GOT3 (cell line): ENCODE measurements around the gene CCDC120.

Experiments used
- DNase-seq: peaks from one replicate; lab custom pipeline; 2025; ENCODE audit warnings: mixed read lengths; lab: John Stamatoyannopoulos, UW

The CCDC120 gene, protein sequence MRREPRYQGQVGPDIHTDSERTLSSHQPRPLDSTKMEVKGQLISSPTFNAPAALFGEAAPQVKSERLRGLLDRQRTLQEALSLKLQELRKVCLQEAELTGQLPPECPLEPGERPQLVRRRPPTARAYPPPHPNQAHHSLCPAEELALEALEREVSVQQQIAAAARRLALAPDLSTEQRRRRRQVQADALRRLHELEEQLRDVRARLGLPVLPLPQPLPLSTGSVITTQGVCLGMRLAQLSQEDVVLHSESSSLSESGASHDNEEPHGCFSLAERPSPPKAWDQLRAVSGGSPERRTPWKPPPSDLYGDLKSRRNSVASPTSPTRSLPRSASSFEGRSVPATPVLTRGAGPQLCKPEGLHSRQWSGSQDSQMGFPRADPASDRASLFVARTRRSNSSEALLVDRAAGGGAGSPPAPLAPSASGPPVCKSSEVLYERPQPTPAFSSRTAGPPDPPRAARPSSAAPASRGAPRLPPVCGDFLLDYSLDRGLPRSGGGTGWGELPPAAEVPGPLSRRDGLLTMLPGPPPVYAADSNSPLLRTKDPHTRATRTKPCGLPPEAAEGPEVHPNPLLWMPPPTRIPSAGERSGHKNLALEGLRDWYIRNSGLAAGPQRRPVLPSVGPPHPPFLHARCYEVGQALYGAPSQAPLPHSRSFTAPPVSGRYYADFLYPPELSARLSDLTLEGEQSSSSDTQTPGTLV

GRCh38 chrX:49058794-49059193 lies at the start of gene CCDC120:
TSS of gene CCDC120 (plus strand) at chrX:49058999. CDS start at chrX:49062042, 3,043 bp downstream.
- DNase-seq, result no peak

DNA sequence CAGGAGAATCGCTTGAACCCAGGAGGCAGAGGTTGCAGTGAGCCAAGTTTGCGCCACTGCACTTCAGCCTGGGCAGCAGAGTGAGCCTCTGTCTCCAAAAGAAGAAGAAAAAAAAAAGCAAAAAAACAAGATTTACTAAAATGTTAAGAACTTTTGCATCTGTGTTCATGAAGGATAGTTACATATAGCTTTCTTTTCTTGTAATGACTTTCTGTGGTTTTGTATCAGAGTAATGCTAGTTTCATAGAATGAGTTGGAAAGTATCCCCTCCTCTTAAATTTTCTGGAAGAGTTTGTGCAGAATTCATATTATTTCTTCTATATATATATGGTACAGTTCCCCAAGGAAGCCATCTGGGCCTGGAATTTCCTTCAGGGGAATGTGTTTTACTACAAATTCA lies 39.7 kb upstream of the CCDC120 start:
- DNase-seq, result no peak

DNA sequence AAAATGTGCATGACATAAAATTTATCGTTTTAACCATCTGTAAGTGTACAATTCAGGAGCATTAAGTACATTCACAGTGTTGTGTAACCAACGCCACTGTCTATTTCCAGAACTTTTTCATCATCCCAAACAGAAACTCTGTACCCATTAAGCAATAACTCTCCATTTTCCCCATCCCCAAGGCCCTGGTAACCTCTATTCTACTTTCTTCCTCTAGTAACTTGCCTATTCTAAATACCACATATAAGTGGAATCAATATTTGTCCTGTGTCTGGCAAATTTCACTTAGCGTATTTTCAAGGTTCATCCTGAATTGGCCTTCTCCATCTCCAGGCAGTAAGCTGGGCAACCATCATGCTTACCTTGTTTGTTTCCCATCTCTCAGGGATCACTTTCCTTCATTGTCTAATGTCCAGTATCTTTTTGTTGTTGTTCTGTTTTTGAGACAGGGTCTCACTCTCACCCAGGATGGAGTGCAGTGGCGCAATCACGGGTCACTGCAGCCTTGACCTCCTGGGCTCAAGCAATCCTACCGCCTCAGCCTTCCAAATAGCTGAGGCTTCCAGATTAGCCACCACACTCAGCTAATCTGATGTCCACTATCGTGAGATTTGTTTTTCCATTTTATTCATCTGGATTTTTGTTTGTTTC lies 39.1 kb upstream of the CCDC120 start:
- no peak for DNase-seq

DNA sequence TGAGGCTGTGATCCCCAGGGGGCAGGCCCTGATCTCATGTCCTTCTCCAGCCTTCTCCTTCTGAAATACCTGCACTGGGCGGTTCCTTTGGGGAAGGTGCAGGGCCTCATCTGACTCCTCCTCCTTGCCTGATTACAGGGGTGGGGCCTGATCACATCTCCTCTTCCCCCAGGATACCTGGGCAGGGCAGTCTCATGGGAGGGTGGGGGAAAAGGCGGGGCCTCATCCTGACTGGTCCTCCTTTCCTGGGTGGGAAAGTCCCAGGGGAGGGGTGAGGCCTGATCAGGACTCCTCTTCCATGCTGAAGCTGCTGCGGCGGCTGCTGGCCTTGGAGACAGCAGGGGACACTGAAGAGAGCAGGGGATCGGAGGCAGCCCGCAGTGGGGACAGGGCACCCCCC lies 28.9 kb upstream of the CCDC120 start:
- DNase-seq, result no peak

DNA sequence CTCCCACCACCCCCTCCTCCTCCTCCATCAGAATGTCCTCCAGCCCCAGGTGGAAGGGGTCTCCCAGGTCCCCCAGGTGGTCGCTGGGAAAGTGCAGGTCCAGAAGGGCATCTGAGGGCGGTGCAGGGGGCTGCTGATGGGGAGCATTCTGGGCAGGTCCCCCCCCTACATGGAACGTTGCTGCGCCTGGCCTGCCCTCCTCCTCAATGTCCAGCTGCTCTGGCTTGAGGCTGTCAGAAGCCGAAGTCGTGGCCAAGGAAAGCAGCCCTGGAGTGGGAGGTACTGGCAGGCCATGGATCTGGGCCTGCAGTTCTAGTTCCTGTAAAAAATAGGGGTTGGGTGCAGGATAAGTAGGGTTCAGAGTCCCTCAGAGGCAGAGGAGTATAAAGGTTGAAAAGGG lies 28.5 kb upstream of the CCDC120 start:
- DNase-seq, result no peak

GRCh38 chrX:49037883-49038475 lies 20.8 kb upstream of the CCDC120 start:
- DNase-seq, result no peak

DNA sequence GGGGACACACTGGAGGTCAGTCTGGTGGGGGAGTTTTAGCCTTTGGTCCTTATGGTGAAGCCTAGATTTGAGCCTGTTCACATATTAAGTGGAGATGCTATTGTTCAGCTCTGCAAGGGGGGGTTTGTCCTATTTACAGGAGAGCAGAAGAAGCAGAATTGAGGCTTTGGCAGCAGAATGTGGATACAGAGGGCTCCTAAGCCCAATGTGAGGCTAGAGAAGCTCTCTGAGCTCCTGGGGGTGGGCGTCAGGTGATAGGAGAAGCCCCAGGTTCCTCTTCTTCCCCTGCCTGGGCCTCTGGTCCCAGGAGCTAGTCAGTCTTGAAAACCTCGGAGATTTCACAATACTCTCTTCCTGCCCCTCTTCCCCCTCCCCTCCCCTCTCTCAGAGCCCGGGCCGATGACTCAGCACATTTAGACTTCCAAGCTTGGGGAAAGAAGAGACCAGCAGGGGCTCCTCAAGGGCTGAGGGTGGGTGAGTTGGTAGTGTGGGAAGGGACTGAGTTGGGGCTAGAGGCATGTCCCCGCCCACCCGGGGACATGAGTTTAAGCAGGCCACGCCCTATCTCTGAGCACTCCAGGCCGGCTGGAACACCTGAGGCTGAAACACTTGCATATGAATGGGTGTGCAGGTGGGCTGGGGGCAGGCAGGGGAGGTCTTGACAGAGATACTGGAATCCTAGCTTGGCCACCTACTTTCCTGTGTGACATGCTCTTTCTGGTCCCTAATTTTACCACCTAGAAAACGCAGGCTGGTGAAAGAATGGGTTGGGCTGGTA lies 19.0 kb upstream of the CCDC120 start:
- DNase-seq, result peak; percentile 25

DNA sequence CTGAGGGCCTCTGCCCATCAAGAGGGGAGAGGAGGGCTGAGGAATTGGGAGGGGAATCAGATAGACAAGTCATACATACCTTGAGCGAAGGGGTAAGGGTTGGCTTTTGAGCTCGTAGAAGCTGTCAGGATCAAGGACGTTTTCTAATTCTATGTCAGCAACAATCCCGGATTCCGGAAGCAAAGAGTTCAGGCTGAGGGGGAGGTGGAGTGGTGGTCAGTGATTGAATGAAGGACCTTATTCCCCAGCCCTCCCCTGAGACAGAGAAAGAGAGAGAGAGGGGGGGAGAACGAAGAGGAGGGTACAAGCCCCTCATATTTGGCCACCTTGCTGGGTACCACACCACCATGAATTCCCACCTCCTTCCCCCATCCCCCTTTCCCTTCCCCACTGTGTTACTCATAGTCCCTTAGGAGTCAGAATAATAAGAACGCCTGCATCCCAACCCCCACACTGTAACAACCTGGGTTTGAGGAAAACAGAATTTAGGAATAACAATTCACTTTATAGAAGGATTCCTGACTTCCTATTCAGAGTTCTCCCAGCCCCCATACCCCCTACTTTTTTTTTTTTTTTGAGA lies 18.3 kb upstream of the CCDC120 start:
- no peak for DNase-seq

DNA sequence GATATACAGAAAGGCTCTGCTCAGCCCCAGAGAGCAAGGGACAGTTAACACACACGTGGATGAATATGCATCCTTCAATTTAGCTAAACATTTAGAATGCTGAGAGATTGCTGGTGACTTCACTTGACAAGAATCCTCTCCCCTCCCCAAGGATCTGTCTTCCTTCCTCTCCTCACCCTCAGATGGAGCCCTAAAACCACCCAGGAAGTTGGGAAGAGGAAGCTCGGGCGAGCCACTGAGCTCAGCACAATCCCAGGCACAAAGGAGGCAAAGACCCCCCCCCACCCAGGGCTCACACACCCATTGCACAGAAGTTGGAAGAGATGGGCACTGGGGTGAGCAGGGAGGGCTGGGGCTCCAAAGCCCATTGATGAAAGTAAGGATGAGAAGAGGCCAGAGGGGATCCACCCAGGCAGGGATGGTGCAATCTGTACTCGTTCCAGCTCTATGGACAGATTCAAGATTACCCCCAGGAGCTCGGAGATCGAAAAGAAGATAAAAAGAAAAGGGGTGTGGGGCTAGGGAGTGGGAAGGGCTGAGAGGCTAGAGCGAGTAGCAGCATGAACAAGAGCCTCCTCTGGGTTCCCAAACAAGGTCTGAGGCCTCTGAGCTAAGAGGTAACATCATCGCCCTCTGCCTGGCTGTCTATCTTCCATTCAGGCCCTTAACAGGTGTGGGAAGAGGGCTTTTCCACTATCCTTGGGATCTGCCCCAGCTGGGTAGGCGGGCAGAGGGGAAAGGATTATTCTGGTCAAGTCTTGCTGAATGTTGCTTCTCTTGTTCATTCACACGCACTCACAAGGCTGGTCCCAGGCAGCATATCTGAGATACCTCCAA lies 16.8 kb upstream of the CCDC120 start:
- DNase-seq, result no peak

GRCh38 chrX:49042581-49043219 lies 16.1 kb upstream of the CCDC120 start:
- DNase-seq, result no peak

DNA sequence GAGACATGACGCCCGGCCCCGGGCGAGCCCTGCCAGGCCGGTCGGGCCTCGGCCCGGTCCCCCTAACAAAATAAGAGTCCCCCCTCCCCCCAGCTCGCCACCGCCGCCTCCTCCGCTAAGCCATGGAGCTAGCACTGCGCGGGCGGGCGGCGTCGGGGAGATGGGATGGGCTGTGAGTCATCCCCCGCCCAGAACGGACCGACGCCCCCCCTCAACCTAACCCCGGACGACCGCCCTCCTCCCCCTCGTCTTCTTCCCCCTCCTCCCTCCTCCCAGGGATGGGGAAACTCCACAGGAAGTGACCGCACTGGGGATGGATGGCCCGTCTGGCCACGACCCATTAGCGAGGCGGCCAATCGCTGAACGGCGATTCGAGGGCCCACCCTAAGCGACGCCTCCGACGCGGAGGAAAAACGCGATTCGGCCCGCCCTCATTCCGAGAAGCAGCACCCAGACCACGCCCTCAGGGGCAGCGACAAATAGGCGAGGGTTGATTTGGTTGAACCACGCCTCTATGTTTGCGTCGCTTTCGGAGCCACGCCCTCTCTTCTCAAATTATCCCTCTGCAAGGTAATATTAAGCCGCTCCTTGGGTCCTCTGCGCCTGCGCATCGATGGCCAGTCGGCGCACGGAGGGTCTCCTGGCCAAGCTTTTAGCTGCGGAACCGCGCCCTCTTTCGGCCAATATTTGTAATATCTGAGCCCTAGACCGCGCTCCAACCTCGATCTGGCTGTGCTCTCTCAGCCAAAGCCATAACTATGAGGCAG lies 15.4 kb upstream of the CCDC120 start, which contains the start of gene TFE3:
TSS of gene TFE3 (minus strand) at position 138 of the 767 bp plus-strand sequence. CDS start at position 7, 131 bp downstream.
- peak; percentile 93 for DNase-seq

GRCh38 chrX:49043987-49044281 lies 14.9 kb upstream of the CCDC120 start:
- no peak for DNase-seq

DNA sequence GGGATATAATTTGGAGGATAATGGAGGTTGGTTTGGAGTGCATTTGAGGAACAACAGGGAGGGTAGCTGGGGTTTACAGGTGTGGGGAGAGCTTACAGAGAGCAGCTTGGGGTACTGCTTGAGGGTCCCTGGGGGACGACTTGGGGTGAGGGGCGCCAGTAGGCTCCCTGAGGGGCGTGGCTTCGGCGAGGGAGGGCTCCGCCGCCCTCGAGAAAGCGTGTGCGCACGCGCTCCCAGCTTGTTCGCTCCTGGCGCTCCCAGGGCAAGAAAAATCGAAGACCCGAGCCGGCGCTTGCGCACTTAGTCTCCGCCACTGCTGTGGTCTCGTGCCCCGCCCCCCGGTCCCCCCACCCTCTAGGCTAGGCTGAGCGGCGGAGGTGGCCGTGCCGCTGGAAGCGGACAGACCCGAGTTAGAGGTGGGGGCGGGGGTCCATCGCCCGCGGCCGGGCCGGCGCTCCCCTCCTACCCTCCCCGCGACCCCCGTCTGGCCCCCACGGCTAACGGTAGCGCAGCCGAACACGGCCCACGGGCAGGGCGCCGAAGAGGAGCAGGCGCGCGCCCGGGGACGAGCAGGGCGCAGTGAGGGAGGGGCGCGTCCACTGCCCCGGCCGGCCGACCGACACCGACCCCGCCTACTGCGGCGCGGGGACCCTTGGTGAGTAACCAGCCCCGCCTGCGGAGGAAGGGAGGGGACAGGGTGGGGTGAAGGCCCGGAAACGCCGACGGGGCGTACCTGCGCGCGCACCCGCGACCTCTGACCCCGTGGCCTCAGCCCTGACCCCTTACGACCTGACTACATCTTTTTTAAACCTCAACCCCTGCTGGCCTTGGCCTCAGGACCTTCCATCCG lies 5.4 kb upstream of the CCDC120 start:
- no peak for DNase-seq

DNA sequence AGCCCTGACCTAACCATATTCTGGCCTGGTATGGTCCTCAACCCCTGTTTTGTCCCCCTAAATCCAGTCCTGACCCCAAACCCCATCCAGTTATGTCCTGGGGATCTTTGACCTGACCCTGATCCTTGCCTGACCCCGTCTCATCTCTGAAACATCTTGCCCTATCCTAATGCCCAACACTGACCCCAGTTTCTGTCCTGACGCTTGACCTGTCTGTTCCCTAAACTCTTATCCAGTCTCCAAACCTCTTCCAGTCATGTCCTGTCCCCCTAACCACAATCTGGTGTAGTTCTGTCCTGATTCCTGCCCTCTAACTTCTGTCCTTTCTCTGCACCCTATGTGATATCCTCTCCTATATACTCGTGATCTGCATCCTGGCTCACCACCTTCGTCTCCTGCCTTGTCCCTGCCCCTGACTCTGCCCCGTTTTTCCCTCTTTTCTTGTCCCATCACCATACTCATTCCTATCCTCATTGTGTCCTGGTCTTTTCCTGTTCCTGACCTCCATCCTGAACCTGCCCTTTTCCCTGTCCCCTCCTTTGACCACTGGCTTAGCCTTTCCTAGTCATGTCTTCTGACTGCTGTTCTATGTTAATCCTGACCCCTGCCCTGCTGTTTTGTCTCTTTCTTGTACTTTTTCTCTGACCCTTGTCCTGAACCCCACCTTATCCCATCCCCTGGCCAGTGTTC lies 4.6 kb upstream of the CCDC120 start:
- no peak for DNase-seq

GRCh38 chrX:49059201-49059600 lies 402 bp downstream of the CCDC120 start:
- DNase-seq, result no peak

- no peak for DNase-seq
Measured at GRCh38 chrX:49059681-49060085, 884 bp downstream of the CCDC120 start.

GRCh38 chrX:49060914-49061313 lies 2.1 kb downstream of the CCDC120 start:
- DNase-seq, result no peak

DNA sequence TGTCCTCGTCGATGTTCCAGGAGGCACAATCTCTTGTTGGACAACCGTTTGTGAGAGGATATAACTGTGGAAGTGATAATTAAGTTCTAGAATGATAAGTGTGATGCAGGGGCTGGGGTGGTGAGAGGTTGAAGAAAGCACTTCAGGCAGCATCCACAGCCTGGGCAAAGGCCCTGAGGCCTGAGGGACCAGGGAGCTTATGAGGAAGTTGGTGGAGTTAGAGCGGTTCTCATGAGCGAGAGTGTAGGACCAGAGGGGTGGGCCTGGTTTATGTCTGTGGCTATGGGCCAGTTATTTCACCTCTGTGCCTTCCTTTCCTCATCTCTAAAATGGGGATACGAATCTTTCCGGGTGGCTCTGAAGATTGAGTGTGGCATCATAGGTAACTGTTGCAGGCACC lies 2.7 kb downstream of the CCDC120 start:
- no peak for DNase-seq
